Measurements from ENCODE around the gene KNOP1.
A peak's percentile ranks its signal among the peaks of the same experiment; 100 is the strongest.

Gene KNOP1

GRCh38 chr16:19717741-19718623 is at the start of gene KNOP1, which contains the start of gene IQCK:
KNOP1 (minus strand) TSS chr16:19718227; CDS start chr16:19715035, 3,192 bp downstream.
IQCK (plus strand) TSS chr16:19718271; CDS start chr16:19718307, 36 bp downstream.
- Histone ChIP-seq H3K4me3 (ENCODE audit: low read depth, low read length) (peak within 1 kb of the TSS; percentile 95), H3K36me3 (ENCODE audit: insufficient read depth, low read length) (peaks cover 6% of the 10 kb centered on the region; the same call in 1 of the 2 replicates), H3K27me3 (ENCODE audit: insufficient read depth, low read length) (no peaks in the 10 kb centered on the region), H2AFZ (ENCODE audit: low read length, unreplicated experiment) (peak within 1 kb of the TSS; percentile 97), H3K79me2 (ENCODE audit: control insufficient read depth, insufficient read depth, low read length, unreplicated experiment) (peaks cover 35% of the 10 kb centered on the region), H3K4me1 (ENCODE audit: control insufficient read depth, insufficient read depth, low read length, unreplicated experiment) (peaks cover 21% of the 10 kb centered on the region), H3K27ac (ENCODE audit: low read depth, low read length) (peak within 1 kb of the TSS; percentile 72)

- no peaks in the 10 kb centered on the region for H3K27me3 ChIP-seq (ENCODE audit: insufficient read depth, low read length)
- H2AFZ ChIP-seq (ENCODE audit: low read length, unreplicated experiment), result no peak overlapping the region
- H3K4me1 ChIP-seq (ENCODE audit: control insufficient read depth, insufficient read depth, low read length, unreplicated experiment), result no peaks in the 10 kb centered on the region
- H3K27ac ChIP-seq (ENCODE audit: low read depth, low read length), result no peak overlapping the region
- no peak overlapping the region for H3K4me3 ChIP-seq (ENCODE audit: low read depth, low read length)
- no peaks in the 10 kb centered on the region for H3K36me3 ChIP-seq (ENCODE audit: insufficient read depth, low read length)
- no peaks in the 10 kb centered on the region for H3K79me2 ChIP-seq (ENCODE audit: control insufficient read depth, insufficient read depth, low read length, unreplicated experiment)
These were observed 49.5 kb upstream of the KNOP1 start for GRCh38 chr16:19767497-19767896.

- Histone ChIP-seq H3K36me3 (ENCODE audit: insufficient read depth, low read length) (no peaks in the 10 kb centered on the region), H3K4me1 (ENCODE audit: control insufficient read depth, insufficient read depth, low read length, unreplicated experiment) (no peaks in the 10 kb centered on the region), H3K27ac (ENCODE audit: low read depth, low read length) (no peak overlapping the region), H3K27me3 (ENCODE audit: insufficient read depth, low read length) (no peaks in the 10 kb centered on the region), H2AFZ (ENCODE audit: low read length, unreplicated experiment) (no peak overlapping the region), H3K79me2 (ENCODE audit: control insufficient read depth, insufficient read depth, low read length, unreplicated experiment) (no peaks in the 10 kb centered on the region), H3K4me3 (ENCODE audit: low read depth, low read length) (no peak overlapping the region)
These were observed 49.0 kb upstream of the KNOP1 start for GRCh38 chr16:19766988-19767387.

GRCh38 chr16:19766554-19766884 is 48.5 kb upstream of the KNOP1 start:
- Histone ChIP-seq H2AFZ (ENCODE audit: low read length, unreplicated experiment) (no peak overlapping the region), H3K79me2 (ENCODE audit: control insufficient read depth, insufficient read depth, low read length, unreplicated experiment) (no peaks in the 10 kb centered on the region), H3K36me3 (ENCODE audit: insufficient read depth, low read length) (no peaks in the 10 kb centered on the region), H3K27ac (ENCODE audit: low read depth, low read length) (no peak overlapping the region), H3K27me3 (ENCODE audit: insufficient read depth, low read length) (no peaks in the 10 kb centered on the region), H3K4me1 (ENCODE audit: control insufficient read depth, insufficient read depth, low read length, unreplicated experiment) (no peaks in the 10 kb centered on the region), H3K4me3 (ENCODE audit: low read depth, low read length) (no peak overlapping the region)

GRCh38 chr16:19765860-19766553 is 48.0 kb upstream of the KNOP1 start:
- no peaks in the 10 kb centered on the region for H3K4me1 ChIP-seq (ENCODE audit: control insufficient read depth, insufficient read depth, low read length, unreplicated experiment)
- no peak overlapping the region for H2AFZ ChIP-seq (ENCODE audit: low read length, unreplicated experiment)
- H3K79me2 ChIP-seq (ENCODE audit: control insufficient read depth, insufficient read depth, low read length, unreplicated experiment), result no peaks in the 10 kb centered on the region
- no peaks in the 10 kb centered on the region for H3K36me3 ChIP-seq (ENCODE audit: insufficient read depth, low read length)
- H3K27me3 ChIP-seq (ENCODE audit: insufficient read depth, low read length), result no peaks in the 10 kb centered on the region
- H3K4me3 ChIP-seq (ENCODE audit: low read depth, low read length), result no peak overlapping the region
- no peak overlapping the region for H3K27ac ChIP-seq (ENCODE audit: low read depth, low read length)

GRCh38 chr16:19760356-19761060 is 42.5 kb upstream of the KNOP1 start:
- Histone ChIP-seq H3K79me2 (ENCODE audit: control insufficient read depth, insufficient read depth, low read length, unreplicated experiment) (no peaks in the 10 kb centered on the region), H3K27me3 (ENCODE audit: insufficient read depth, low read length) (no peaks in the 10 kb centered on the region), H3K4me1 (ENCODE audit: control insufficient read depth, insufficient read depth, low read length, unreplicated experiment) (no peaks in the 10 kb centered on the region), H3K27ac (ENCODE audit: low read depth, low read length) (no peak overlapping the region), H3K4me3 (ENCODE audit: low read depth, low read length) (no peak overlapping the region), H3K36me3 (ENCODE audit: insufficient read depth, low read length) (no peaks in the 10 kb centered on the region), H2AFZ (ENCODE audit: low read length, unreplicated experiment) (no peak overlapping the region)

GRCh38 chr16:19757762-19758595 is 40.0 kb upstream of the KNOP1 start:
- Histone ChIP-seq H3K27me3 (ENCODE audit: insufficient read depth, low read length) (no peaks in the 10 kb centered on the region), H3K4me1 (ENCODE audit: control insufficient read depth, insufficient read depth, low read length, unreplicated experiment) (peaks cover 13% of the 10 kb centered on the region), H3K27ac (ENCODE audit: low read depth, low read length) (no peak overlapping the region), H3K79me2 (ENCODE audit: control insufficient read depth, insufficient read depth, low read length, unreplicated experiment) (no peaks in the 10 kb centered on the region), H3K36me3 (ENCODE audit: insufficient read depth, low read length) (no peaks in the 10 kb centered on the region), H2AFZ (ENCODE audit: low read length, unreplicated experiment) (no peak overlapping the region), H3K4me3 (ENCODE audit: low read depth, low read length) (no peak overlapping the region)

- H3K4me3 ChIP-seq (ENCODE audit: low read depth, low read length), result no peak overlapping the region
- no peak overlapping the region for H2AFZ ChIP-seq (ENCODE audit: low read length, unreplicated experiment)
- H3K27ac ChIP-seq (ENCODE audit: low read depth, low read length), result no peak overlapping the region
- H3K79me2 ChIP-seq (ENCODE audit: control insufficient read depth, insufficient read depth, low read length, unreplicated experiment), result no peaks in the 10 kb centered on the region
- no peaks in the 10 kb centered on the region for H3K36me3 ChIP-seq (ENCODE audit: insufficient read depth, low read length)
- peaks cover 13% of the 10 kb centered on the region for H3K4me1 ChIP-seq (ENCODE audit: control insufficient read depth, insufficient read depth, low read length, unreplicated experiment)
- H3K27me3 ChIP-seq (ENCODE audit: insufficient read depth, low read length), result no peaks in the 10 kb centered on the region
These were observed 39.0 kb upstream of the KNOP1 start for GRCh38 chr16:19757026-19757425.

GRCh38 chr16:19755268-19755667 is 37.2 kb upstream of the KNOP1 start:
- Histone ChIP-seq H2AFZ (ENCODE audit: low read length, unreplicated experiment) (no peak overlapping the region), H3K79me2 (ENCODE audit: control insufficient read depth, insufficient read depth, low read length, unreplicated experiment) (no peaks in the 10 kb centered on the region), H3K27me3 (ENCODE audit: insufficient read depth, low read length) (no peaks in the 10 kb centered on the region), H3K4me1 (ENCODE audit: control insufficient read depth, insufficient read depth, low read length, unreplicated experiment) (peaks cover 13% of the 10 kb centered on the region), H3K36me3 (ENCODE audit: insufficient read depth, low read length) (no peaks in the 10 kb centered on the region), H3K4me3 (ENCODE audit: low read depth, low read length) (no peak overlapping the region), H3K27ac (ENCODE audit: low read depth, low read length) (peak overlapping the region; percentile 65; the same call in 1 of the 2 replicates)

- peak overlapping the region; percentile 2 for H2AFZ ChIP-seq (ENCODE audit: low read length, unreplicated experiment)
- H3K36me3 ChIP-seq (ENCODE audit: insufficient read depth, low read length), result no peaks in the 10 kb centered on the region
- H3K79me2 ChIP-seq (ENCODE audit: control insufficient read depth, insufficient read depth, low read length, unreplicated experiment), result no peaks in the 10 kb centered on the region
- H3K27ac ChIP-seq (ENCODE audit: low read depth, low read length), result peak overlapping the region; percentile 65
- no peaks in the 10 kb centered on the region for H3K27me3 ChIP-seq (ENCODE audit: insufficient read depth, low read length)
- peak overlapping the region; percentile 6; the same call in 1 of the 2 replicates for H3K4me3 ChIP-seq (ENCODE audit: low read depth, low read length)
- H3K4me1 ChIP-seq (ENCODE audit: control insufficient read depth, insufficient read depth, low read length, unreplicated experiment), result peaks cover 13% of the 10 kb centered on the region
These were observed 36.6 kb upstream of the KNOP1 start for GRCh38 chr16:19754644-19755036.
